ENCODE measurements around the gene LACTBL1. TPM values are rescaled to one million over a fixed set of nuclear protein-coding genes. Genes with fewer than 3 reads are reported as not detected.
"Not testable (repeated sequence)": the region's sequence is repeated elsewhere in the genome, so short reads cannot be mapped to it uniquely, and the experiment has no call there.

Gene LACTBL1
- total and polyA plus RNA-seq, 4 donors, result not detected

GRCh38 chr1:22945171-22945570, 27.5 kb downstream of the LACTBL1 start:
- not testable (repeated sequence) for H3K27me3 ChIP-seq (ENCODE audit: control insufficient read depth in 4 of 4, insufficient read depth in 4 of 4, low read length in 3 of 4); H3K27ac ChIP-seq (ENCODE audit: low read depth in 1 of 2, low read length in 2 of 2); H3K4me1 ChIP-seq (ENCODE audit: control insufficient read depth in 4 of 4, insufficient read depth in 4 of 4, low read length in 3 of 4); H3K4me3 ChIP-seq (ENCODE audit: low read depth in 1 of 3, low read length in 3 of 3); H3K9ac ChIP-seq (ENCODE audit: low read depth in 1 of 2, low read length in 2 of 2); H3K36me3 ChIP-seq (ENCODE audit: control insufficient read depth in 4 of 4, insufficient read depth in 3 of 4, low read depth in 1 of 4, low read length in 3 of 4); H3K9me3 ChIP-seq (ENCODE audit: control insufficient read depth in 4 of 4, low read length in 3 of 4); DNase-seq (ENCODE audit: low spot score)
- WGBS, result 83% methylated on average over 5 of the region's 5 CpGs

GRCh38 chr1:22944346-22945055, 28.2 kb downstream of the LACTBL1 start:
- H3K4me3 ChIP-seq (ENCODE audit: low read depth in 1 of 3, low read length in 3 of 3), result no peak overlapping the region

More at GRCh38 chr1:22944346-22945055, 28.2 kb downstream of the LACTBL1 start:
- WGBS, result 92% methylated on average over 4 of the region's 4 CpGs
- no peak overlapping the region for H3K9ac ChIP-seq (ENCODE audit: low read depth in 1 of 2, low read length in 2 of 2)
- no peaks in the 10 kb centered on the region for H3K4me1 ChIP-seq (ENCODE audit: control insufficient read depth in 4 of 4, insufficient read depth in 4 of 4, low read length in 3 of 4)
- no peak overlapping the region for H3K27ac ChIP-seq (ENCODE audit: low read depth in 1 of 2, low read length in 2 of 2)
- no peak for TF ChIP-seq CTCF (IDR thresholded peaks at IDR 0.05; ENCODE audit: low read depth, low read length, missing input control)
- TF ChIP-seq TAF1 (conservative IDR thresholded peaks at IDR 0.05), result no peak
- TF ChIP-seq REST (IDR thresholded peaks at IDR 0.05), result no peak
- TF ChIP-seq EGR1 (IDR thresholded peaks at IDR 0.05; ENCODE audit: low read depth in 2 of 2), result no peak
- no peak for TF ChIP-seq RAD21 (IDR thresholded peaks at IDR 0.05)
- no peak for TF ChIP-seq GABPA (IDR thresholded peaks at IDR 0.05 in 1 of 2, conservative IDR thresholded peaks at IDR 0.05 in 1 of 2)
- TF ChIP-seq YY1 (IDR thresholded peaks at IDR 0.05), result no peak
- TF ChIP-seq ATF3 (IDR thresholded peaks at IDR 0.05), result no peak
- TF ChIP-seq FOXA2 (IDR thresholded peaks at IDR 0.05), result no peak
- no peak for TF ChIP-seq RXRA (IDR thresholded peaks at IDR 0.05)
- TF ChIP-seq NR2F2 (IDR thresholded peaks at IDR 0.05), result no peak
- no peak for TF ChIP-seq ZBTB33 (IDR thresholded peaks at IDR 0.05)
- TF ChIP-seq SP1 (IDR thresholded peaks at IDR 0.05), result no peak
- TF ChIP-seq HNF4G (IDR thresholded peaks at IDR 0.05), result no peak
- TF ChIP-seq FOXA1 (IDR thresholded peaks at IDR 0.05), result no peak
- TF ChIP-seq MAX (IDR thresholded peaks at IDR 0.05), result no peak
- TF ChIP-seq HNF4A (conservative IDR thresholded peaks at IDR 0.05), result no peak
- TF ChIP-seq JUND (IDR thresholded peaks at IDR 0.05), result no peak
- H3K27me3 ChIP-seq (ENCODE audit: control insufficient read depth in 4 of 4, insufficient read depth in 4 of 4, low read length in 3 of 4), result no peaks in the 10 kb centered on the region
- no peaks in the 10 kb centered on the region for H3K36me3 ChIP-seq (ENCODE audit: control insufficient read depth in 4 of 4, insufficient read depth in 3 of 4, low read depth in 1 of 4, low read length in 3 of 4)
- H3K9me3 ChIP-seq (ENCODE audit: control insufficient read depth in 4 of 4, low read length in 3 of 4), result peaks cover 2 to 4% (median 3%) of the 10 kb centered on the region in 4 donors
- DNase-seq (ENCODE audit: low spot score), result no peak
